GM21619 (cell line): ENCODE measurements around the gene TSFM.
"Not testable (repeated sequence)": the region's sequence is repeated elsewhere in the genome, so short reads cannot be mapped to it uniquely, and the experiment has no call there.

ENCODE experiments used
- ATAC-seq: cut with Tn5 transposase; IDR thresholded peaks from one replicate; pipeline ENCODE4 v1.9.1; 2021; ENCODE audit not compliant: unreplicated experiment

TSFM gene

DNA sequence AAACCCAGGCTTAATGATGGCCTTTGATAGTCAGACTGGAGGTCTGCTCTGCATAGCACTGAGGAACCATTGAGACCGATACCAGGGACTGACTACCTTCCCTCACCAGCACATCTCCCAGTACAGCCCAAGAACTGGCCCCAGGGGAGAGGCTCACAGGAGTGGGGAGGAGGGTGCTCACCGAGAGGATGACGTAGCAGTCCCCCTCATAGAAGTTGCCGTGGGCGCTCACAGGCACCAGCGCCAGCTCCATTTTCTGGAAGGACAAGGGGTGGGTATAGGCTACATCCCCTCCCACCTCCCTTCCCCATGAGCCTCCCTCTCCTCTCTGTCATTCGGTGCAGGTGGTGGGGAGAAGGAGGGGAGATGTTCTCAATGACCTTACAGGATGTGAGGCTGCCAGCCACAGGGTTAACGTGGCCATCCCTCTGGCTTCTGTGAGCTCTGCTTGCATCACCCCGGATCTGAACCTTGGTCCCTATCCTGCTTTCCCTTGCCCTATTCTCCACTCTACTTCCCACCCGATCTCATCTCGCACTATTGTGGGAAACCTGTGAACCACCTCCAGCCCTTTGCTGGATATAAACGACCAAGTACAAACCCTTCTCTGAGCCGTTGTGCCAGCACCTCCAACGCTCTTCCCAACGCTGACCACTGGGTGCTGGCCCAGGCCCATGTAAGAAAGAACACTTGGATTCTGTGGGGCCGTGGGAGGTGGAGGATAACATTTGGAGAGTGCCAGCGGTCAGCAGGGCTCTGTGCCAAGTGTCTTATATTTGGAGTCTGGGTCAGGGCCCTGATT lies 31.6 kb downstream of the TSFM start:
- ATAC-seq: no peak

DNA sequence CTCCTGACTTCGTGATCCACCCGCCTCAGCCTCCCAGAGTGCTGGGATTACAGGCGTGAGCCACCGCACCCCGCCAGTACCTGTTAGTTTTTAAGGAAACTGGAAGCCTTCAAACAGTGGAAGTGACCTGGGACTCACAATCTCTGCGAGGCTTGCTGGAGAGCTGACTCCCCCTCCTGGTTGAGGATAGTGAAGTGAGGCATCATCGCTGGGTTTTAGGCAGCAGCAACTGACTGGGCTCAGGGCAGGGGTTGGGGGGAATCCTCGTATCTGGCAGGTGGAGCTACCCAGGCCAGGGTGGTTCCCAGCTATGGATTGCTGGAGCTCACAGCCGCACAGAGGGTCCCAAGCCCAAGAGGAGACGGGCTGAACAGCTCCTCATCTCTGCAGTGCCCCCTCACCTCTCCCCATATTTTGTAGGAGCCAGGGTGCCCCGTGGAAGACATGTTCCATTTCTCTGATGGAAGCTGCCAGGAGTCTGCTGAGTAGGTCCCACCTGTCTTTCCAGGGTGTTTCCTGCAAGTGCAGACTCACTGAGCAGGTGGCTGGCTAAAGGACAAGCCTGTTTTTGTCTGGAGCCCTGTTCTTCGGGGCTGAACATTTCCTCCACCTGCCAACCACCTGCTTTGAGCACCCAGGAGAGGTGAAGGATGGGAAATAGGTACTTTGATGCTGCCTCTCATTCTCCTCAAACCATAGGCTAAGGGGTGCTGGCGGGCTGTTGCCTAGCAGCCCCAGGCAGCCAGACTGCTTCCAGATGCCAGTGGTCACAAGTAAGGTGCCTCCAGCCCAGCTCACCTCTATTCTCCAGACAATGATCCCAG lies 32.8 kb downstream of the TSFM start:
- ATAC-seq: no peak

DNA sequence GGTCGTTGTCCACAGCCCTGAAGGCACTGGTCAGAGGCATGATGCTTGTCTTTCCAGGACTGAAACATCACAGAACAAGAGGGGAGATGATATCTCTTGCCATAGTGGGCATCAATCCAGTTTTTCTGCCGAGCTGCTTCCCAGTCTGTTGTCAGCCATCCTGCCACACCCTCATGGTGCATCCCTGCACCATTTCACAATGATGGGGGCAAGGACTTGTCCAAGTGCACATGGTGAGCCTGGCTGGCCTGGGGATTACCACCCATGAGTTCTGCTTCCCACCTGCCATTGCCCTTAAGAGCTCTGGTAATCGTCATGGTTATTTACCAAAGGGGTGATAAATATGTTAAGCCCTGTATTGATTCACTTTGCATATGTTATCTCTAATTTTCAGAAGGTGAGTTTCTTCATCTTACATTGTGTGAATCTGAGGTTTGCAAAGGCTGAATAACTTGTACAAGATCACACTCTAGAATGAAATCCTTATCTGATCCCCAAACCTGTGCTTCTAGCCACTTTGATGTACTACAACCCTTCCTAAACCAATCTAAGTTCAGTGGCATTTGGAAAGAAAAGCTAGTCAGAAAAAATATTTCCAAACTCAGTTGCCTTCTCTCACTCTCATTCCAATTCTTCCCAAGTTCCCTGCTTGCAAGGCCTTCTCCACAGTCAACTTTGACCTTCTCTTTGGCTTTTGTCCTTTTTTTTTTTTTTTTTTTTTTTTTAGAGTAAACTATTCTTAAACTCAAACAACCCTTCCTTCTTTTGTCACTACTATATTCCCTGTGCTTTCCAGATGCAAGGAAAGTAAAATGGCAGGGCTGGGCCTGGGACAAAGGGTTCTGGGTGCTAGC lies 33.6 kb downstream of the TSFM start:
- no peak for ATAC-seq

DNA sequence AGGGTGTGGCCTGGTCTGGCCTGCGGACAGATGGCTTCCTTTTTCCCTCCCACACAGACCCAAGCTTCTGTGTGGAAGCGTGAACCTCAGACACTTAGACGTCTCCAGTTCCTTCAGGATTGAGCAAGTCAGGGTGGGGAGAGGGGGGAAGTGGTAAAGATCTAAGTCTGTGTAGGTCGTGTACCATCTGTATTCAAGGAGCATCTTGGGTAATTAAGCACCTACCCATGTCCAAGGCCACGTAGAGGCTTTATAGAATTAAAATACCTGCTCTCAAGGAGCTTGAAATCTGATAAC lies 34.2 kb downstream of the TSFM start:
- no peak for ATAC-seq

DNA sequence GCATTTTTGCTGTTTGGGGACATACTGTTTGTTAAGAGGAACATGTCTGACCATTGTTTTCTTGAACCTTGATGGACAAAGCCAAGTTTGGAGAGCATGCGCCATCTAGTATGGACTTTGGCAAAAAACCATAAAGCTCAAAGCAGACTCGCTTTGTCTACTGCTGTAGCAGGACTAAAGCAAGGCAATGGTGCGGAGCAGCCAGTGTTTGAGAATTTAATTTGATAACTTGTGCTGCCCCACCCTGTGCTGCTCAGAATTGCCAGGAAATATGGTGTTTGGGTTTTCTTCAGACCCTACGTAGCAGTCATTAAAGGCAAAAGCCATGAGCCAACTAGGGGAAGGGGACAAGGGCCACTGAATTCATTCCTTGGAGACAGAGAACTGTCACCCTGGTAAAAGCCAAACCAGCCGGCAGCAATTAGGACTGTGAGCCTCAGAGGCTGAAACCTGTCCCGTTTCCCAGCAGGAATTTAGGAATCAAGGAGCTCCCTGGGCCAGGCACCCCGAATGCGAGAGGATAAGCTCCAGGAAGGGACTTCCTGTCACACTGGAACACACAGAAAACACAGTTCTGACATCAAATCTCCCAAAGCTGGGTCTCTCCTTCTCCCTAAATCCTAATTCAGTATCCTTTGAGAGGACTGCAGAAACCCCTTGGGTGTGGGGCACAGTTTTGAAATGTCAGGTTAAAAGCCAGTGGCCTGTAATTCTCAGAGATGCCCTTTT lies 34.8 kb downstream of the TSFM start:
- no peak for ATAC-seq

DNA sequence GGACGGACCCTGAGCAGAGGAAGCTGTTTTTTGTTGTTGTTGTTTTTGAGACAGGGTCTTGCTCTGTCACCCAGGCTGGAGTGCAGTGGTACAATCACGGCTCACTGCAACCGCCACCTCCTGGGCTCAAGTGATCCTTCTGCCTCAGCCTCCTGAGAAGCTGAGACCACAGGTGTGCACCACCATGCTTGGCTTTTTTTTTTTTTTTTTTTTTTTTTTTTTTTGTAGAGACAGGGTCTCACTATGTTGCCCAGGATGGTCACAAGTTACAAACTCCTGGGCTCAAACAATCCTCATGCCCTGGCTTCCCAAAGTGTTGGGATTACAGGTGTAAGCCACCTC lies 35.4 kb downstream of the TSFM start:
- ATAC-seq: not testable (repeated sequence)

DNA sequence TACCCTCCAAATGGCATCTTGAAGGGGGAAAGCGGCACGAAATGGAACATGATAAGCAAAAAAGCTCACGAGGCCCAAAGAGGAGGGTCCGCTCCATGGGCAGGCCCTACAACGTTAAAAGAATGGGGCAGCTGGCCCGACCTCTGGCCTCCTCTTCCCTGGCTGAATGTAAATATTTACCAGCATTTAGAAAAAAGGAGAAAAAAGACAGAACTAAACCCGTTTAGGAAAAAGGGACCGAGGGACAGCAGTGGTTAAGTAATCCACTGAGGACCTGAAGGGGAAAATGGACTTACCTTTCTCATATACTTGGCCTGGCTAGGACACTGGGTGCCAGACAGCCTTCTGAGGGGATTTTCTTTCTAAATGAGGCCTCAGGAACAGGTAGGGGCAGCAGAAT lies 37.5 kb downstream of the TSFM start:
- not testable (repeated sequence) for ATAC-seq

DNA sequence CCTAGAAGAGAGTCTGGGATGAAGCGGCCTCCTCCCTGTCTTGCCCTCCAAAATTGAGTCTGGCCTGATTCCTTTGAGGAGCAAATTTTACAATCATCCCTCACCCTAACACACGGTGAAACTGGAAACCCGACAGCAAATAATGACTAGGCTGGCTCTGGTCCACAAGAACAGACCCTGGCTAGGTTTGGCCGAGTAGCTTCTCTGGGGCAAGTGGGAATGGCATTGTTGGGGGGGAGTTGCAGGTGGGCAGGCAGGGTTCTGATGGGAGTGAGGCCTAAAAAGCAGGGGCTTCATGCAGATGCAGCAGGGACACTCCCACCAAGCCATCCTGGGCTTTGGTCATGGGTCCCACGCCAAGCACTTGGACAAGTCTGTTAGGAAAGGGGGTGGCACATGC lies 38.4 kb downstream of the TSFM start:
- ATAC-seq: not testable (repeated sequence)

DNA sequence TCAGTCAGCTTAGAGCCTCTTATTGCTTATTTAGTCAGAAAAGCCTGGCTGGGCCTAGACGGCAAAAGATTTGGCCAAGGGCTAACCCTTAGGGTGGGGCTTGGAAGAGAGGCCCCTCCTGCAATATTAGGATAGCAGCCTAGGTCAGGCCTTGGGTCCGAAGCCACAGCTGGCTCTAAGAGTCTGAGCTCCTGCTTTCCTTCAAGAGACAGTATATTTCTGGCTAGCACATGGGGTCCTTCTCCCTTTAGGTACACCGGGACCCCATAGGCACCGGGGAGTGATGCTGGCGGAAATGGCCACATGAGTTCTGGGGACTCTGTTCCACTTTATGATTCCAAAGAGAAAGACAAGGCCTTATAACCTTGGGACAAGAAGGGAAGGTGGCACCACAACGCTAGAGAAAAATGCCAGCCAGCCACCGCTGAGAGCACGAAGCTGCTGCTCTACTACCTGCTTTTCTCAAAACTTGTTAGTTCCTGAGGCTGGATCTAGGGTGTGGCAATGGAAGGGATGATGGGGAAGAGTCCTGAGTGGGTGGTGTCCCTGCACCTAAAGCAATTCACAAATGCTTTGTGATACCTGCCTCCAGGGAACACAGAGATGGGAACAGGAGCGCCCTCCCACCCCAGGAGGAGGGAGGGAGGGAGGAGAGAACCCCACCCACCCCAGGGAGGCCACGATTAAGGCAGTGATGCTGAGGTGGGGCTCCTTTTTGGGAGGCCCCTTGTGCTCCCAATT lies 39.1 kb downstream of the TSFM start:
- no peak for ATAC-seq

DNA sequence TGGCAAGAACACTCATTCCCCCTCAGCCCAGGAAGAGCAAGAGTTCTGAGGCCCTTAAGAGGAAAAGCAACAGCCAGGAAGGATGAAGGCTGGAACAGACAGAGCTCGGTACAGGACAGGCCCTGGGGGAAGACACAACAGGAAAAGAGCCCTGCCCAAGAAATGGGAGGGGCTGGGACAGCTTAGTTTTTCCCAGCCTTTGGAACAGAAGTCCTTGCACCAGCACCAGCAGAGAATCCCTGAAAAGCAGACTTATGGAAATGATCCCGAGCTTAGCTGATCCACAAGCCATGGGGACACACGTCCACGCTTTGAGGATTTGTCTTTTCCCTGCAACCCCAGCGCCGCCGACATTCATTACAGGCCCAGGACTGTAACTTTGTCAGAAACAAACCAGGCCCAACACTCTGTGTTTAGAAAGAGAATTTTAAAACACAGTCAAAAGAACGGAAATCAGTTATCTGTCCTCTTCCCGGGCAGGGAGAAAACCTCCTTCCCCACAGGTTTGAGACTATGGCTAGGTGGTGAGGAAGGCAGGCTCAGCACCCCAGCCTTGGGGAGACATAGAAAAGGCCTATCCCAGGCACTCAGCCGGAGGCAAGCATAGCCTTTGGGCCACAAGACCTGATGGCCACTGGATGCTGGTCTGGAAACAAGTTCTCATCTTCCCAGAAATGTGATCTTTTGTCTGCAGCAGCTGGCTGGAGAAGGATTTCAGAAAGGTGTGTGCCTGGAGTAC lies 40.0 kb downstream of the TSFM start:
- no peak for ATAC-seq

DNA sequence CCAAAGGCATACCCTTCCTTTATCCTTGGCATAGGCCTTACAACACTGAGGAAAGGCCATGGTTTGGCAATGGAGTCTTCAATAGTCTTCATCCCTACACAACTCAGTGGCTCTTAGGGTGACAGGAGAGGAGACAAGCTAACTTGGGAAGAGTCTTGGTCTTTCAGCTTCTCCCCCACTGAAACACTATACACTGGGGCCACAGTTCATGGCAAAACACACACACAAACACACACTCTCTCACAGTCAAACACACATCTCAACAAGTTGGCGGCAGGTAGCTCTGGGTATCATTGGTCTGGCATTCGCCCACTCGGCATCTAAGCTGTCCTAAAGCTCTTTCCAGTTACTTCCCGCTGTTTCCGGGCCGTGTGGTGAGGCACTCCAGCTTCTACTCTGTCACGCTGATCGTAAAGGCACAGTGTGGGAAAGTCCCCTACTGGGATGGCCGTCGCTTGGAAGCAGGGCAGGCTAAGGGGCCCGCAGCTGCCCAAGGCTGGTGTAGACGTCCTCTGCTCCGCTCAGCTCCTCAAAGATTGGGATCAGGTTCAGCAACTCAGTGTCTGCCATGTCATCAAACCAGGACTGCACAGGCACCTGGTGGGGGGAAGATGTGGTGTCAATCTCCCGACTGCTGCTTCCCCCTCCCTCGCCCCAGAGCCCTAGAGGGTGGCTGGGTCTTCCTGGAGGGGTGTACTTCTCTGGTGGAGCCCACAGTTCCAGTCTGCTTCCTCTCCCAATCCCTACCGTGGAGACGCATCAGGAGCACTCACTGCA lies 40.7 kb downstream of the TSFM start:
- no peak for ATAC-seq

DNA sequence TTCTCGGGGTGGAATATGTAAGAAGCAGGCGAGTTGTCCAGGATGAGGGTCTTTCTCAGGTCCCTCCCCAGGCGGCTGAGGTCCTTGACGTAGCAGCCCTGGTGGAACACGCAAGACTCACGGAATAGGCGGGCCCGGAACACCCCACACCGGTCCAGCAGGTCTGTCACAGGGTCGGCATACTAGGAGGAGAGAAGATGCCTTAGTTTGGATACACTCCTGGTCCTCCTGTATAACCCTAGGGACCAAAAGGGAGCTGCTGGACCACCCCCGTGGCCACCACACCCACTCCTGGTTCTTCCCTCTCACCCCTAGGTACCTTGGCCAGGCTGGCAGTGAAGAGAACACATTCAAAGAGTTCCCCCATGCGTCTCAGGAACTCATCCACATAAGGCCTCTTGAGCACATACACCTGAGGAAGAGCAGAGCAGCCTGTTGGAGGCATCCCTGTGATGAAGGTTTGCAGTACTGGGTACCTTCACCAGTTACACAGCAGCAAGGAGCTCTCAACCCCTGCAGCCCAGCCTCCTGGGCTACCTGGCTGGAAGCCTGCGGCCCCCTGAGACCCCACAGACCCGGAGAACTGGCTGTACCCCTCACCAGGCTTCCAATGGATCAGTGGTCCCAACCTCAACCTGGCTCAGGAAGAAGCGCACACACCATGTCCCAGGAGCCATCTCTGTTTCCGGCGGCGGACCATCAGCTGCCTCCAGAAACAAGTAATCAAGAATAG lies 41.5 kb downstream of the TSFM start:
- no peak for ATAC-seq

DNA sequence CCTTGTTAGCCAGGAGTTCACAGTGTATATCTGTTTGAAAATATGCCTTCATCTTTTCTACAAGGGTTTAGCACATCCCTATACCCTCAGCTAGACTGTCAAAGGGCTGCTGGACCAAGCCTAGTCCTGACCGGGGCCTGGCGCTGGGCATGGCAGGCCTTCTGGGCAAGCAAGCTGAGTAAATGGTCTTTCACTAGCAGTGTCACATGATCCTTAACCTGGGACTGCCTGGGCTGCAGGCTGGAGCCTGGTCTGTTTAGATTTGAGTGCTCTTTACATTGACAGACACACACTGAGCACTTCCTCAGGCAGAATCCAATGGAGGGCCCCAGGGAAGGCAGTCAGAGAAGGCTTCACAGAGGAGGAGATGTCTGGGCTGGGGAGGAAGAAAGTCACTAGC lies 42.9 kb downstream of the TSFM start:
- ATAC-seq: no peak

DNA sequence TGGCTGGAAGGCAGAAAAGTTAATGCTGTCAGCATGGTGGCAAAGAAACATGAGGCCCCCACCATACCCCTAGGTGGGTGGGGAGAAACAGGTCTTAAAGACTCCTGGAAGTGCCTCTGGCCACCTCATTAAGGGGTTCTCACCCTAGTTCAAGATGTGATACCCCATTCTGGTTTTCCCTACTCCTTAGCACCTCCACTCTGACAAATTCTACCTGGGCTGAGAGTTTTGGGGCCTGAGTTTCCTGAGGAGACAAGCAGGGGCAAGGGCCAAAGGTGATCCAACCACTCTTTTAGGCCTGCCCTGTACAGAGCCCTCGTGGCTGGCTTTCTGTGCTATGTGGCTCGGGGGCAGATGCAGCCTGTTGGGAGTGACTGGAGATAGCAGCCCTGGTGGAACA lies 43.8 kb downstream of the TSFM start:
- ATAC-seq: no peak

DNA sequence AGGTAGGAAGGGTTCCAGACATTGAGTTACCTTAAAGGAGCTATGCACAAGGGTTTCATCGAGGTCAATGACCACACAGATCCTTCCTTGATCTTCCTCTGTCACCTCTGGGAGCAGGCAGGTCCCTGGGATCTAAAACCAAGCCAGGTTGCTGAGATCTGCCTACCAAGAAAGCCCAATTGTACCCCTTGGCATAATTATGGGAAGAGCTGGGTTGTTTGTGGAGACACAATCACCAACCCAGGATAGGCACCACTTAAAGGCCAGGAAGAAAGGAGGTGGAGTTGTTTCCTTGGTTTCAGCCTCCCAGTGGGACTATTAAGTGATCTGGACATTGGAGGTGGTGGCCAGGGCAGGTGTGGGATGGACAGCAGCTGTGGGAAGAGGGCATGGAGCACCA lies 44.4 kb downstream of the TSFM start:
- no peak for ATAC-seq

DNA sequence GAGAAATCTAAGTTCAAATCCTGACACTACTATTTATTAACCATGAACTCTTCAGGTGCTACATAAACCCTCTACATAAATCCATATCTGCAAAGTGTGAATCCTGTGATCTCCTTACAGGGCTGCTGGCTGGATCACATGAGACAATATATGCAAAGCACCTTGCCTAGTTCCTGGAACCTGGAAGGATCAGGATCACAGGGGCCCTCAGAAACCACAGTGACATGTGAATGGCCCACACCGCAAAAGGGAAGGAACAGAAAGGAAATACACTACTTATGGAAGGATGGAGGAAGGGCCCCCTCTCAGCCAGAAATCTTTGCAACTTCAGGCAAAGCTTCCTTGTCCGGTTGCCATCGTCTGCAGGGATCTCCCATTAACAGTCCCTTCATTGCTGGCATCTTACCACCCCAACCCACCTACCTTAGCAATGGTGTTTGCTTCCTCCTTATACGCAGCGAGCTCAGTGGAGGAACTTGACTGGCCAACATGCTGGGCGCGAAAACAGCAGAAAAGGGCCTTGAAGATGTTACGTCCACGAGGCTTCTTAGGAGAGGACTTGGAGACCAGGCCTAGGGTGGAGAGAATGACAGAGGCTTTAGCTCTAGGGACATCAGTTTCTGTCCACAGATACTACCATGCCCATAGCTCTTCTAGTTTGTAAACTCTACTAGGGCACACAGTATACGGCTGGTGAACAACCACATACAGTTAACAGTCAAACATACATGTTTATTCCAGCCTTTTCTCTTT lies 46.6 kb downstream of the TSFM start:
- ATAC-seq: no peak

DNA sequence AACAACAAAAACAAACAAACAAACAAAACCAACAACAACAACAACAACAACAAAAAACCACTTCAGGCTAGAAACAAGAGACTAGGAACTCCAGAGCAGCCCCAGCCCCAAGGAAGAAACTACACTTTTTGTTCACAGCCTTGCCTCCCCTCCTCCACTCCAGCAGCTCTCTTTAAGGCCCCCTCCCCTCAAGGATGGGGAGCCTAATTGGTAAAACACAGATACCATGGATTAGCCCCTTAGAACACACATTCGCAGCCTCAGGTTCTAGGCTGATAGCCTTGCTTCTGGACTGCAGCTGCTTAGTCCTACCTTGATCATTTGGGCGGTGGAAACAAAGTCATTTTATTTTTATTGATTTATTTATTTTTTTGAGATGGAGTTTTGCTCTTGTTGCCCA lies 47.8 kb downstream of the TSFM start:
- no peak for ATAC-seq

DNA sequence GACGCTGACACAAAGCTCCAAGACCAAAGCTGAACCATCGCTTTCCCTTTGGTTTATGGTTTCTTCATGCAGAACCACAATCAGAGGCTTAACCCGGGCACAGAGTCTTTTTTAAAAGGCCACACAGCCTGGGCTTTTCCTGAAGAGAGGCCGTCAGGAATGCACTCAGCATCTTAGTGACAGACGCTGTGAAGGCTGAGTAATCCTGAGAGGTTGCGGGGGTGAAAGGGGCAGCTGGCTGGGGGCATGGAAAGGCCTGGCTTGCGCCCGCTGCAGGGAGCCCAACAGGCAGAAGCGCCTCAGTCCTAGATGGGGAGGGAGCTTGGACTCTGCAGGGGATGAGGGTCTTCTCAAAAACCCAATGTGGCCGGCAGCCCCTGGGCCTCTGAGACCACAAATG lies 50.4 kb downstream of the TSFM start:
- no peak for ATAC-seq
